Measurements from ENCODE around the gene TSPYL2.

GRCh38 chrX:53114864-53115549, 32.8 kb downstream of the TSPYL2 start:
- TF ChIP-seq CTCF (conservative IDR thresholded peaks at IDR 0.05 in 1 of 2, IDR thresholded peaks at IDR 0.05 in 1 of 2; ENCODE audit: extremely low read depth in 1 of 2, insufficient read depth in 1 of 2, low read depth in 1 of 2, low read length in 2 of 2), result no peak
- TF ChIP-seq EZH2 (IDR thresholded peaks at IDR 0.05; ENCODE audit: borderline replicate concordance, low read length), result no peak
